HG03558 (cell line): ENCODE data around the gene MCU.
"Not testable (repeated sequence)": the region's sequence is repeated elsewhere in the genome, so short reads cannot be mapped to it uniquely, and the experiment has no call there.

ENCODE experiments used
- ATAC-seq: cut with Tn5 transposase; IDR thresholded peaks from one replicate; pipeline ENCODE4 v1.9.1; 2021; ENCODE audit warnings: moderate number of reproducible peaks; ENCODE audit not compliant: unreplicated experiment; ENCODE audit errors: extremely low read depth

Gene MCU

GRCh38 chr10:72883861-72884260, 191.9 kb downstream of the MCU start:
- ATAC-seq = no peak

DNA sequence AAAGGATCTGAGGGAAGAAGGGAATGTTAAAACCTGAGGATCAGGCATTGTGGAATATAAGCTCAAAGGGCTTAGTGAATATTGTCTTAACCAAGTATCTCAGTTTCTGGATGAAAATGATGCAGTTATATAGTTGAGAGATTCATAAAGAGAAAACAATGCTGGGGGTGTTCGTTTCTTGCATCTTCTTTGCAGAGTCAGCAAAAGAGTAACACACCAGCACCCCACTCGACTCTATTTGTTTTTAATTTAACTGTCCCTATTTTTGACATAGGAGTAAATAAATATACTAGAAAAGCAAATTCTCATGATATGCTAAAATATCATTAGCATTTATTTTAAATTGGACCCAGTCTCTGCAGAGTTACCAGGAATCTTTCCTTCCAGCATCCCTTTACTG, 194.0 kb downstream of the MCU start:
- ATAC-seq = no peak

- no peak for ATAC-seq
These were observed 194.7 kb downstream of the MCU start for GRCh38 chr10:72886621-72887020.

DNA sequence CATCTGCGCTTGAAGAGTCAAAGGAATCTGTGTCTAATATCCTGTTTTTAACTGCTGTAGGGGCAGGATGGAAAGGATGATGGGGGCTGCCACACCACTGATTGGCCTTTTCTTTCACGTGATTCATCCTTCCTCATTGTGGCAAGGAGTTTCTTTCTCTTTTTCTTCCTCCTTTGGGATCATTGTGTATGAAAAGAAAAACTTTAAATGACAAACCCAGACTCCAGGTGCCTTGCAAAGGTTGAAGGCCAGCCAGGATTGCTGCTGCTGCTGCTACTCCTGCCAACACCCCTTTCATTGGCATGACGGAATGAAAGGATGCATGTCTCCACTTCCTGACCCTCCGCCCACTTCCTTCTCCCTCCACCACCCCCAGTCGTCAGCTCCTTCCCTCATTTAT, 195.1 kb downstream of the MCU start:
- ATAC-seq = no peak

GRCh38 chr10:72888151-72888638, 196.3 kb downstream of the MCU start:
- no peak for ATAC-seq

DNA sequence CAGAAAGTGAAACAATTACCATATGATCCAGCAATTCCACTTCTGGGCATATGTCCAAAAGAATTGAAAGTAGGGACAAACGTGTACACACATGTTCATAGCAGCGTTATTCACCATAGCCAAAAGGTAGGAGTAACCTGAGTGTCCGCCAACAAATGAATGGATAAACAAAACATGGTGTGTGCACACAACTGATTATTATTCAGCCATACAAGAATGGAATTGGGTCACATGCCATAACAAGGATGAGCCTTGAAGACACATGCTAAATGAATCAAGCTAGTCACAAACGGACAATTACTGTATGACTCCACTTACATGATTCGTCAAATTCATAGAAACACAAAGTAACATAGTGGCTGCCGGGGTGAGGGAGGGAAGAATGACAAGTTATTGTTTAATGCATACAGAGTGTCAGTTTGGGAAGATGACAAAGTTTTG, 197.5 kb downstream of the MCU start:
- no peak for ATAC-seq

GRCh38 chr10:72890086-72890485, 198.1 kb downstream of the MCU start:
- no peak for ATAC-seq

DNA sequence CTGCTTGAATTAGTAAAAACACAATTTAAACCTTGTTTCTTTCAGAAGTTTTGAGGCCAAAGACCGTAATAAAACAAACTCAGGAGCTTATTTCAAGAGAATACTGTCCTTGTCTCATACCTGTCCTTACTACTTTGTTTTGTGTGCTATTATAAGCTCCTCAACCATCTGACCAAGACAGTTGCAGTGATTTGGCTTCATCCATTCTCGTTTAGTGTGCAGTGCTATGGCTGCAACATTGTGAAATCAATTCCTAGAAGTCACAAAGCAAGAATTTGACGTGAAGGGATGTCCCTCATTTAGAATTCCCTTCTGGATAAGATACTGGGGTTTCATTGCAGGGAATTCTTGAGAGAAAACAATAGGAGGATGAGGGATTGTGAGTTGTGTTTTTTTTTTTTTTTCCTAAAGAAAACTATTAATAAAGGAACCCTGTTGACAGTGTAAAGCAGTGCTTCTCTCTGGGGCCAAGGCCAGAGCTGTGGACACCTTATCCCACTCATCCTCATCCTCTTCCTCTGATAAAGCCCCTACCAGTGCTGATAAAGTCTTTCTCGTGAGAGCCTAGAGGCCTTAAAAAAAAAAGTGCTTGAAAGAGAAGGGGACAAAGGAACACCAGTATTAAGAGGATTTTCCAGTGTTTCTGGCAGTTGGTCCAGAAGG, 201.3 kb downstream of the MCU start, which contains the start of gene OIT3:
TSS of gene OIT3 (plus strand) at position 604 of the 663 bp plus-strand sequence. CDS start 60 bp downstream, outside the sequence.
- ATAC-seq = no peak

DNA sequence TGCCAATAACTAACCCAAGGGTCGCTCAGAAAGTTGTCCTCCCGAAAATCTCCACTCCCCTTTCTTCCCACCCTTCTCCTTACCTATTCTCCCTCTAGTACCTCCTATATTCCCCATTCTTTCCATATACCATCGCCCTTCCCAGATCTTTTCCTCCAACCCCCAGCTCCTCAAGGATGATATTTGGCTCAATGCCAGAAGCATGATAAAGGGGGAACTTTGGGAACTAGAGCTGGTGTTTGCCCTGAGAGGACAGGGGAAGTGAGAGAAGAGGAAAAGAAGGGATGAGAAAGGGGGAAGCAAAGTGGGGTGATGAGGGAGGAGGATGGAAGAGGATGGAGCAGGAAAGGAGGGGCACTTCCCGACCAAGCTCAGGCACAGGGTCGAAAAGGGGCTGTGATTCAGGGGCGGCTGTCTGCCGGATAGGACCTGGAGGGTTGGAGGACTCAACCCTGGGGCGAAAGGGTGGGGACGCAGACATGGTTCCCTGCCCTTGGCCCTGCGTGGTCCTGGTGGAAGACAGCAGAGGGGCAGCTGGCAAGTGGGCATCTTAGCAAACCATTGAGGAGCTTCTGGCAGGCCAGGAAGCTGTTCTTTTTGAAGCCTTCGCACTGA, 203.4 kb downstream of the MCU start:
- ATAC-seq = no peak

- no peak for ATAC-seq
These were observed 206.7 kb downstream of the MCU start for GRCh38 chr10:72898616-72899015.

DNA sequence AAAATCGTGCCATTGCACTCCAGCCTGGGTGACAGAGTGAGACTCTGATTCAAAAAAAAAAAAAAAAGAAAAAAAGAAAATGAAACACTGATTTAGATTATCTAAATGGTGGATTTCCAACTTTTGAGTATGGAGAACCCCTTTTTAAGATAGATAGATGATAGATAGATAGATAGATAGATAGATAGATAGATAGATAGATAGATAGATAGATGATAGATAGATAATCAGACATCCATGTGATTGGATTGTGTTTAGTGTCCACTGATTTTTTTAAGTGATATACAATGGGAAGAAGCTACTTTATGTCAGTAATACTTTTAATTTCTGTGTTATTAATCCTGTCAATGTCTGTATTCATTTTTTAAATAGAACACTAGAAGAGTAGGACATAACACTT, 207.6 kb downstream of the MCU start:
- no peak for ATAC-seq

DNA sequence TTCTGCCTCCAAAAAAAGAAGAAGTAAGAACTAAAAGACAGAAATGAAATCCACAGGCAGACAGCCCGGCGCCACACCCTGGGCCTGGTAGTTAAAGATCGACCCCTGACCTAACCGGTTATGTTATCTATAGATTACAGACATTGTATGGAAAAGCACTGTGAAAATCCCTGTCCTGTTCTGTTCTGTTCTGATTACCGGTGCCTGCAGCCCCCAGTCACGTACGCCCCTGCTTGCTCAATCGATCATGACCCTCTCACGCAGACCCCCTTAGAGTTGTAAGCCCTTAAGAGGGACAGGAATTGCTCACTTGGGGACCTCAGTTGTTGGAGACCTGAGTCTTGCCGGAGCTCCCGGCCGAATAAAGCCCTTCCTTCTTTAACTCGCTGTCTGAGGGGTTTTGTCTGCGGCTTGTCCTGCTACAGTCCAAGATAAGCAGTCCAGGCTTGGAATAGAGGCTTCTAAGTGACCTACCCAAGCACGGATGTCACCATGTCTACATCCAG, 212.1 kb downstream of the MCU start:
- not testable (repeated sequence) for ATAC-seq

DNA sequence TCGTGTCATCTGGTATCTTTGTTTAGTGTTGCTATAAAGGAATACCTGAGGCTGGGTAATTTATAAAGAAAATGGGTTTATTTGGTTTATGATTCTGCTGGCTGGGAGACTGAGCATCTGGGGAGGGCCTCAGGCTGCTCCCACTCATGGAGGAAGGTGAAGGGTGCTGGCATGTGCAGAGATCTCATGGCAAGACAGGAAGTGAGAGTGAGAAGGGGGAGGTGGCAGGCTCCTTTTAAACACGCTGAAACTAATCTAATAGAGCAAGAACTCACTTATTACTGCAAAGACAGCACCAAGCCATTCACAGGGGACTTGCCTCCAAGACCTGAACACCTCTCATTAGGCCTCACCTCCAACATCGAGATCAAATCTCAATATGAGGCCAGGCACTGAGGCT, 212.9 kb downstream of the MCU start:
- ATAC-seq = no peak

GRCh38 chr10:72906446-72906845, 214.5 kb downstream of the MCU start:
- ATAC-seq = no peak

- no peak for ATAC-seq
These were observed 218.8 kb downstream of the MCU start for GRCh38 chr10:72910705-72911104.

- no peak for ATAC-seq
These were observed 219.8 kb downstream of the MCU start for GRCh38 chr10:72911758-72912157.

- no peak for ATAC-seq
These were observed 220.8 kb downstream of the MCU start for GRCh38 chr10:72912736-72913135.

- no peak for ATAC-seq
These were observed 221.3 kb downstream of the MCU start for GRCh38 chr10:72913287-72913686.

DNA sequence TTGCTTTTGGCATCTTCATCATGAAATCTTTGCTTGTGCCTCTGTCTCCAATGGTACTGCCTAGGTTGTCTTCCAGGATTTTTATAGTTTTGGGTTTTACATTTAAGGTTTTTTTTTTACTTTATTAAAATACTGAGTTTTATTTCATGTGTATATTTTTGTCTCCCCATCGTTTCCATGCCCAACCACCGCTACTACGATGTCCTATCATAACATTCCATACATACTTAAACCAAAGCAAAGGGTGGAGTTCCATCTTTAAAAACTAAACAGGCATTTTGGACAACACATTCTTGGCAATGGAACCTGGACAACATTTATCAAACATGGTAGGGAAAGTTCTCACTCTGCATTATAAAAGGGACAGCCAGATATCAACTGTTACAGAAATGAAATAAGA, 225.3 kb downstream of the MCU start:
- ATAC-seq = not testable (repeated sequence)

GRCh38 chr10:72917803-72918332, 225.9 kb downstream of the MCU start:
- not testable (repeated sequence) for ATAC-seq

GRCh38 chr10:72918352-72918751, 226.4 kb downstream of the MCU start:
- no peak for ATAC-seq
